ENCODE data around the gene CLSTN2. TPM values are rescaled to one million over a fixed set of nuclear protein-coding genes. Genes with fewer than 3 reads are reported as not detected.

CLSTN2 gene
- total RNA-seq, 1 experiment from 2014 or later = 0.02 TPM

DNA sequence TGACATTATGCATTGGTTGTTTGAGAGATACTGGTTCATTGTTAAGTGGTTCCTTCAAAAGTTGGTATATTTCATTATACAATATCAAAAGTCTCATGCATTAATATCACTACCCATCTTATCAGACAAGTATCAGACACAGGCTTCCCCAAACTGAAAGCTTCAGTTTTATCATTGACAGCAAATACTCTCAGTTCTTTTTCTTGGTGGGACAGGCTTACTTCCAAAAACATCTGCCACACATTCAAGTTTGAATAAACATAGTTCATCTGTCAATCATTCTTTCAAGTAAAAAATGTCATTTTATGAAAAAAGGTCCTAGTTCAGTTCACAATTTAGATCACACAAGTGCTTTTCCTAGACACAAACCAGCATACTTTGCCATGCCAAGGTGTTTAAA is 462.9 kb downstream of the CLSTN2 start (continued):
- TF ChIP-seq CTCF (IDR thresholded peaks at IDR 0.05 in 2 of 3, conservative IDR thresholded peaks at IDR 0.05 in 1 of 3; ENCODE audit: borderline replicate concordance in 1 of 3, insufficient read depth in 1 of 3, low read depth in 2 of 3, low read length in 2 of 3) = no peak
- TF ChIP-seq ZBTB33 (IDR thresholded peaks at IDR 0.05; ENCODE audit: extremely low read depth, insufficient replicate concordance, low read length) = no peak
- no peak for TF ChIP-seq RAD21 (IDR thresholded peaks at IDR 0.05; ENCODE audit: low read depth)
- TF ChIP-seq YY1 (IDR thresholded peaks at IDR 0.05; ENCODE audit: extremely low read depth, insufficient replicate concordance, low read depth, low read length) = no peak
- TF ChIP-seq CBX3 (IDR thresholded peaks at IDR 0.05; ENCODE audit: low read depth) = no peak

GRCh38 chr3:140398387-140398786 is 463.4 kb downstream of the CLSTN2 start:
- BruUV-seq (replicated peaks) = no TSS peak
- H3K27me3 ChIP-seq (ENCODE audit: insufficient read depth, low read length) = peaks cover 12% of the 10 kb centered on the region
- no peaks in the 10 kb centered on the region for H4K20me1 ChIP-seq (ENCODE audit: insufficient read depth)
- H3K4me2 ChIP-seq (ENCODE audit: low read length) = no peak overlapping the region
- H3K4me1 ChIP-seq (ENCODE audit: control insufficient read depth in 1 of 2, insufficient read depth in 2 of 2, low read length in 2 of 2) = no peaks in the 10 kb centered on the region
- no peaks in the 10 kb centered on the region for H3K9me2 ChIP-seq (ENCODE audit: insufficient read depth)
- intact Hi-C loops (cut with micrococcal nuclease) = no loop called here
- ChIA-PET RAD21 (ENCODE audit: low non-redundant PET in 1 of 2, low total read pairs in 2 of 2, uncharacterized antibody in 2 of 2, unreplicated experiment in 2 of 2) (no interaction called here), CTCF (no interaction called here), POLR2A (no interaction called here)
- no peak for DNase-seq (ENCODE audit: low read depth, low spot score)
- H3K9ac ChIP-seq (ENCODE audit: low read length) = no peak overlapping the region
- no peaks in the 10 kb centered on the region for H3K36me3 ChIP-seq (ENCODE audit: control insufficient read depth in 1 of 2, insufficient read depth in 2 of 2, low read length in 2 of 2)
- no peak overlapping the region for H3K4me3 ChIP-seq (replicated peaks in 1 of 2; ENCODE audit: low read depth in 1 of 2, low read length in 2 of 2)
- no peak for ATAC-seq
- no peaks in the 10 kb centered on the region for H3K9me3 ChIP-seq (ENCODE audit: control insufficient read depth in 1 of 2, insufficient read depth in 1 of 2, low read depth in 1 of 2, low read length in 2 of 2)
- H2AFZ ChIP-seq (ENCODE audit: low read depth, low read length, poor library complexity, severe bottlenecking) = no peak overlapping the region
- no peak overlapping the region for H3K27ac ChIP-seq (ENCODE audit: low read depth, low read length)
- H3K79me2 ChIP-seq (ENCODE audit: insufficient read depth, low read length) = no peaks in the 10 kb centered on the region
- TF ChIP-seq TCF7L2 (IDR thresholded peaks at IDR 0.05; ENCODE audit: borderline replicate concordance, extremely low read depth, insufficient read depth, insufficient read length) (no peak), ZNF274 (IDR thresholded peaks at IDR 0.05; ENCODE audit: low read depth, low read length) (no peak), RAD21 (IDR thresholded peaks at IDR 0.05; ENCODE audit: low read depth) (no peak), POLR2A (IDR thresholded peaks at IDR 0.05; ENCODE audit: borderline replicate concordance, extremely low read depth, insufficient read depth, insufficient read length) (no peak), EZH2phosphoT487 (IDR thresholded peaks at IDR 0.05; ENCODE audit: borderline replicate concordance) (no peak), ZFX (IDR thresholded peaks at IDR 0.05) (no peak), YY1 (IDR thresholded peaks at IDR 0.05; ENCODE audit: extremely low read depth, insufficient replicate concordance, low read depth, low read length) (no peak), CTCF (IDR thresholded peaks at IDR 0.05 in 2 of 3, conservative IDR thresholded peaks at IDR 0.05 in 1 of 3; ENCODE audit: borderline replicate concordance in 1 of 3, insufficient read depth in 1 of 3, low read depth in 2 of 3, low read length in 2 of 3) (no peak), ATF3 (IDR thresholded peaks at IDR 0.05) (no peak)
- TF ChIP-seq, protein P1, sequence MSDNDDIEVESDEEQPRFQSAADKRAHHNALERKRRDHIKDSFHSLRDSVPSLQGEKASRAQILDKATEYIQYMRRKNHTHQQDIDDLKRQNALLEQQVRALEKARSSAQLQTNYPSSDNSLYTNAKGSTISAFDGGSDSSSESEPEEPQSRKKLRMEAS (IDR thresholded peaks at IDR 0.05) = no peak
- TF ChIP-seq, protein P2, sequence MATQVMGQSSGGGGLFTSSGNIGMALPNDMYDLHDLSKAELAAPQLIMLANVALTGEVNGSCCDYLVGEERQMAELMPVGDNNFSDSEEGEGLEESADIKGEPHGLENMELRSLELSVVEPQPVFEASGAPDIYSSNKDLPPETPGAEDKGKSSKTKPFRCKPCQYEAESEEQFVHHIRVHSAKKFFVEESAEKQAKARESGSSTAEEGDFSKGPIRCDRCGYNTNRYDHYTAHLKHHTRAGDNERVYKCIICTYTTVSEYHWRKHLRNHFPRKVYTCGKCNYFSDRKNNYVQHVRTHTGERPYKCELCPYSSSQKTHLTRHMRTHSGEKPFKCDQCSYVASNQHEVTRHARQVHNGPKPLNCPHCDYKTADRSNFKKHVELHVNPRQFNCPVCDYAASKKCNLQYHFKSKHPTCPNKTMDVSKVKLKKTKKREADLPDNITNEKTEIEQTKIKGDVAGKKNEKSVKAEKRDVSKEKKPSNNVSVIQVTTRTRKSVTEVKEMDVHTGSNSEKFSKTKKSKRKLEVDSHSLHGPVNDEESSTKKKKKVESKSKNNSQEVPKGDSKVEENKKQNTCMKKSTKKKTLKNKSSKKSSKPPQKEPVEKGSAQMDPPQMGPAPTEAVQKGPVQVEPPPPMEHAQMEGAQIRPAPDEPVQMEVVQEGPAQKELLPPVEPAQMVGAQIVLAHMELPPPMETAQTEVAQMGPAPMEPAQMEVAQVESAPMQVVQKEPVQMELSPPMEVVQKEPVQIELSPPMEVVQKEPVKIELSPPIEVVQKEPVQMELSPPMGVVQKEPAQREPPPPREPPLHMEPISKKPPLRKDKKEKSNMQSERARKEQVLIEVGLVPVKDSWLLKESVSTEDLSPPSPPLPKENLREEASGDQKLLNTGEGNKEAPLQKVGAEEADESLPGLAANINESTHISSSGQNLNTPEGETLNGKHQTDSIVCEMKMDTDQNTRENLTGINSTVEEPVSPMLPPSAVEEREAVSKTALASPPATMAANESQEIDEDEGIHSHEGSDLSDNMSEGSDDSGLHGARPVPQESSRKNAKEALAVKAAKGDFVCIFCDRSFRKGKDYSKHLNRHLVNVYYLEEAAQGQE (IDR thresholded peaks at IDR 0.05; ENCODE audit: low read depth) = no peak

Measured in HCT116 (cell line).